ENCODE measurements around the gene NOL4L. TPM values are rescaled to one million over a fixed set of nuclear protein-coding genes. Genes with fewer than 3 reads are reported as not detected.

The NOL4L gene
- total RNA-seq, 4 donors from 2014 or later: 2.6 to 12.8 (median 6.4) TPM

- WGBS: 79% methylated on average over 9 of the region's 13 CpGs
- no peak for DNase-seq (ENCODE audit: low spot score in 2 of 2)
These were observed 45.9 kb downstream of the NOL4L start for GRCh38 chr20:32539026-32539816.

GRCh38 chr20:32538526-32538939 lies 46.6 kb downstream of the NOL4L start:
- no peak for DNase-seq (ENCODE audit: low spot score in 2 of 2)
- 6% methylated on average over 8 of the region's 16 CpGs for WGBS
- no peak overlapping the region for H3K4me3 ChIP-seq

More at GRCh38 chr20:32539026-32539816, 45.9 kb downstream of the NOL4L start:
- Histone ChIP-seq H3K4me1 (peaks cover 40% of the 10 kb centered on the region), H3K27me3 (no peaks in the 10 kb centered on the region), H3K4me3 (no peak overlapping the region), H3K36me3 (no peaks in the 10 kb centered on the region), H3K27ac (no peak overlapping the region), H3K9me3 (no peaks in the 10 kb centered on the region)
- TF ChIP-seq POLR2AphosphoS5 (IDR thresholded peaks at IDR 0.05): no peak
- no peak for TF ChIP-seq POLR2A (IDR thresholded peaks at IDR 0.05)
- TF ChIP-seq CTCF (IDR thresholded peaks at IDR 0.05): no peak
- TF ChIP-seq EP300 (IDR thresholded peaks at IDR 0.05): no peak

GRCh38 chr20:32537657-32538525 lies 47.2 kb downstream of the NOL4L start:
- Histone ChIP-seq H3K4me3 (peak overlapping the region; percentile 57), H3K27me3 (no peaks in the 10 kb centered on the region), H3K36me3 (no peaks in the 10 kb centered on the region), H3K4me1 (peaks cover 40% of the 10 kb centered on the region), H3K9me3 (no peaks in the 10 kb centered on the region), H3K27ac (no peak overlapping the region)
- WGBS: 69% methylated on average over 14 of the region's 18 CpGs
- TF ChIP-seq POLR2A (IDR thresholded peaks at IDR 0.05): no peak
- no peak for TF ChIP-seq EP300 (IDR thresholded peaks at IDR 0.05)
- no peak for TF ChIP-seq POLR2AphosphoS5 (IDR thresholded peaks at IDR 0.05)
- no peak for DNase-seq (ENCODE audit: low spot score in 2 of 2)

More at GRCh38 chr20:32538526-32538939, 46.6 kb downstream of the NOL4L start:
- H3K4me1 ChIP-seq: peaks cover 40% of the 10 kb centered on the region
- no peaks in the 10 kb centered on the region for H3K9me3 ChIP-seq
- TF ChIP-seq POLR2A (IDR thresholded peaks at IDR 0.05): no peak
- no peak for TF ChIP-seq EP300 (IDR thresholded peaks at IDR 0.05)
- no peak for TF ChIP-seq CTCF (IDR thresholded peaks at IDR 0.05)
- no peak for TF ChIP-seq POLR2AphosphoS5 (IDR thresholded peaks at IDR 0.05)
- H3K27me3 ChIP-seq: no peaks in the 10 kb centered on the region
- no peaks in the 10 kb centered on the region for H3K36me3 ChIP-seq
- no peak overlapping the region for H3K27ac ChIP-seq

GRCh38 chr20:32536851-32537656 lies 48.1 kb downstream of the NOL4L start:
- Histone ChIP-seq H3K27me3 (no peaks in the 10 kb centered on the region), H3K9me3 (no peaks in the 10 kb centered on the region), H3K27ac (no peak overlapping the region), H3K4me1 (peaks cover 40% of the 10 kb centered on the region), H3K36me3 (no peaks in the 10 kb centered on the region), H3K4me3 (peak overlapping the region; percentile 57)
- 11% methylated on average over 25 of the region's 62 CpGs for WGBS
- no peak for DNase-seq (ENCODE audit: low spot score in 2 of 2)
- no peak for TF ChIP-seq POLR2A (IDR thresholded peaks at IDR 0.05)
- TF ChIP-seq POLR2AphosphoS5 (IDR thresholded peaks at IDR 0.05): no peak
- TF ChIP-seq CTCF (IDR thresholded peaks at IDR 0.05): no peak
- TF ChIP-seq EP300 (IDR thresholded peaks at IDR 0.05): no peak

All from suprapubic skin (tissue), 4 donors.